H9 (cell line): ENCODE data around the gene THAP11. TPM values are rescaled to one million over a fixed set of nuclear protein-coding genes. Genes with fewer than 3 reads are reported as not detected.

Source experiments
- DNase-seq: peaks from one replicate; pipeline ENCODE4 v3.0.0-alpha.2; 2017
- H2AFZ ChIP-seq: one replicate; pipeline ENCODE4 v1.6.1; 2013; ENCODE audit warnings: mild to moderate bottlenecking, low read length, control low read depth, moderate library complexity
- H2AK5ac ChIP-seq: 2 replicates; pipeline ENCODE4 v1.6.1; 2013; ENCODE audit warnings: low read length, control low read depth, mixed read lengths; ENCODE audit not compliant: insufficient read length
- H2BK120ac ChIP-seq: one replicate; pipeline ENCODE4 v1.6.1; 2013; ENCODE audit warnings: low read depth, mild to moderate bottlenecking, low read length, control low read depth, inconsistent platforms; ENCODE audit not compliant: poor library complexity, severe bottlenecking
- H2BK12ac ChIP-seq: 2 replicates; pipeline ENCODE4 v1.6.1; 2013; ENCODE audit warnings: low read length, control low read depth, mixed read lengths, low read depth; ENCODE audit not compliant: insufficient read length
- H2BK15ac ChIP-seq: 2 replicates; pipeline ENCODE4 v1.6.1; 2013; ENCODE audit warnings: low read depth, low read length, control low read depth
- H2BK20ac ChIP-seq: one replicate; pipeline ENCODE4 v1.6.1; 2013; ENCODE audit warnings: low read depth, mild to moderate bottlenecking, low read length, control low read depth, inconsistent platforms; ENCODE audit not compliant: poor library complexity, severe bottlenecking
- H2BK5ac ChIP-seq: 2 replicates; pipeline ENCODE4 v1.6.1; 2013; ENCODE audit warnings: low read length, control low read depth, mixed read lengths; ENCODE audit not compliant: insufficient read length
- H3K14ac ChIP-seq: 2 replicates; pipeline ENCODE4 v1.6.1; 2013; ENCODE audit warnings: low read length, control low read depth; ENCODE audit not compliant: insufficient read depth
- H3K18ac ChIP-seq: 2 replicates; pipeline ENCODE4 v1.6.1; 2013; ENCODE audit warnings: low read depth, mild to moderate bottlenecking, mixed read lengths, low read length, control low read depth; ENCODE audit not compliant: insufficient read length
- H3K23ac ChIP-seq: 2 replicates; pipeline ENCODE4 v1.6.1; 2013; ENCODE audit warnings: low read length, control low read depth, mixed read lengths, low read depth; ENCODE audit not compliant: insufficient read length
- H3K23me2 ChIP-seq: 2 replicates; pipeline ENCODE4 v1.6.1; 2013; ENCODE audit warnings: low read depth, mild to moderate bottlenecking, mixed read lengths, low read length, control low read depth; ENCODE audit not compliant: insufficient read length, poor library complexity, severe bottlenecking
- H3K27ac ChIP-seq: 2 replicates; pipeline ENCODE4 v1.5.1; 2013; ENCODE audit warnings: low read length, control low read depth, mixed read lengths, low read depth; ENCODE audit not compliant: insufficient read length
- H3K27me3 ChIP-seq: 2 replicates; pipeline ENCODE4 v1.6.1; 2013; ENCODE audit warnings: low read length, control low read depth, inconsistent platforms; ENCODE audit not compliant: insufficient read depth
- H3K4ac ChIP-seq: 2 replicates; pipeline ENCODE4 v1.6.1; 2013; ENCODE audit warnings: low read depth, mild to moderate bottlenecking, control low read depth, inconsistent platforms, low read length, moderate library complexity
- H3K4me1 ChIP-seq: 2 replicates; pipeline ENCODE4 v1.6.1; 2013; ENCODE audit warnings: low read length, control low read depth, inconsistent platforms; ENCODE audit not compliant: insufficient read depth
- H3K4me2 ChIP-seq: 2 replicates; pipeline ENCODE4 v1.6.1; 2013; ENCODE audit warnings: low read length, control low read depth, mixed read lengths; ENCODE audit not compliant: insufficient read length, insufficient read depth
- H3K56ac ChIP-seq: 2 replicates; pipeline ENCODE4 v1.6.1; 2013; ENCODE audit warnings: low read depth, mild to moderate bottlenecking, mixed read lengths, low read length, control low read depth; ENCODE audit not compliant: insufficient read length
- H3K79me1 ChIP-seq: 2 replicates; pipeline ENCODE4 v1.6.1; 2013; ENCODE audit warnings: low read depth, mild to moderate bottlenecking, moderate library complexity, low read length, control low read depth, inconsistent platforms; ENCODE audit not compliant: insufficient read depth, poor library complexity, severe bottlenecking
- H3K79me2 ChIP-seq: 2 replicates; pipeline ENCODE4 v1.6.1; 2013; ENCODE audit warnings: low read length, control low read depth, inconsistent platforms; ENCODE audit not compliant: insufficient read depth
- H3K9ac ChIP-seq: 2 replicates; pipeline ENCODE4 v1.6.1; 2013; ENCODE audit warnings: low read length, control low read depth, mixed read lengths; ENCODE audit not compliant: insufficient read length; ENCODE audit errors: extremely low read depth
- H3K9me3 ChIP-seq: one replicate; pipeline ENCODE4 v1.6.1; 2013; ENCODE audit warnings: low read depth, low read length, inconsistent platforms; ENCODE audit not compliant: control insufficient read depth
- H3T11ph ChIP-seq: one replicate; pipeline ENCODE4 v1.6.1; 2013; ENCODE audit warnings: mild to moderate bottlenecking, low read length, control low read depth, inconsistent platforms
- H4K20me1 ChIP-seq: one replicate; pipeline ENCODE4 v1.6.1; 2013; ENCODE audit not compliant: control insufficient read depth, insufficient read length, insufficient read depth
- H4K5ac ChIP-seq: 2 replicates; pipeline ENCODE4 v1.6.1; 2013; ENCODE audit warnings: low read depth, mild to moderate bottlenecking, mixed read lengths, low read length, control low read depth; ENCODE audit not compliant: insufficient read length
- H4K8ac ChIP-seq: replicated peaks from 2 replicates; pipeline ENCODE4 v1.6.1; 2013; ENCODE audit warnings: low read length, control low read depth, mixed read lengths, low read depth; ENCODE audit not compliant: insufficient read length
- H4K91ac ChIP-seq: 2 replicates; pipeline ENCODE4 v1.6.1; 2013; ENCODE audit warnings: low read depth, mild to moderate bottlenecking, moderate library complexity, mixed read lengths, low read length, control low read depth; ENCODE audit not compliant: insufficient read length
- H3K27ac Mint-ChIP-seq, 3 experiments: 2 replicates in 2 of 3; 3 replicates in 1 of 3; pipeline ENCODE4 v1.8.0; 2020 to 2021; ENCODE audit warnings: mixed read lengths in 3 of 3, mild to moderate bottlenecking in 1 of 3, moderate library complexity in 1 of 3
- H3K27me3 Mint-ChIP-seq: 2 replicates; pipeline ENCODE4 v1.8.0; 2021; ENCODE audit warnings: low read depth, mild to moderate bottlenecking, moderate library complexity, mixed read lengths
- H3K36me3 Mint-ChIP-seq, 3 experiments: 2 replicates in 2 of 3; 3 replicates in 1 of 3; pipeline ENCODE4 v1.8.0; 2020 to 2021; ENCODE audit warnings: low read depth in 3 of 3, mixed read lengths in 3 of 3; ENCODE audit not compliant: insufficient read depth in 1 of 3
- H3K4me1 Mint-ChIP-seq, 2 experiments: 2 replicates each; pipeline ENCODE4 v1.8.0; 2020; ENCODE audit warnings: mixed read lengths in 2 of 2
- H3K4me3 Mint-ChIP-seq, 2 experiments: 2 replicates in 1 of 2; 3 replicates in 1 of 2; pipeline ENCODE4 v1.8.0; 2020 to 2021; ENCODE audit warnings: mild to moderate bottlenecking in 2 of 2, mixed read lengths in 2 of 2, moderate library complexity in 1 of 2
- H3K9me3 Mint-ChIP-seq, 2 experiments: 2 replicates in 1 of 2; 3 replicates in 1 of 2; pipeline ENCODE4 v1.8.0; 2020; ENCODE audit warnings: mild to moderate bottlenecking in 2 of 2, mixed read lengths in 2 of 2, moderate library complexity in 1 of 2
- WGBS: extraction: QIAGEN DNeasy Blood & Tissue Kit; methylation state at CpG from one replicate; pipeline ENCODE4 v1.1.7; 2013; ENCODE audit warnings: missing lambda C conversion rate, low lambda C conversion rate, mixed read lengths; ENCODE audit not compliant: insufficient read length; ENCODE audit errors: extremely low coverage; 5-methylcytosine and 5-hydroxymethylcytosine counted together
- total RNA-seq: library from RNA; stranded (reverse); gene quantifications from 2 replicates; pipeline ENCODE4 v1.2.1, GENCODE V29; 2021
- TF ChIP-seq, protein P1 (sequence below): fragments of 200-600 bp; sonication (generic); conservative IDR thresholded peaks from 3 replicates; pipeline ENCODE4 v1.8.0; 2021; ENCODE audit warnings: antibody characterized with exemption, mild to moderate bottlenecking

THAP11 gene
- total RNA-seq, 1 experiment from 2014 or later: 48.9 TPM

DNA sequence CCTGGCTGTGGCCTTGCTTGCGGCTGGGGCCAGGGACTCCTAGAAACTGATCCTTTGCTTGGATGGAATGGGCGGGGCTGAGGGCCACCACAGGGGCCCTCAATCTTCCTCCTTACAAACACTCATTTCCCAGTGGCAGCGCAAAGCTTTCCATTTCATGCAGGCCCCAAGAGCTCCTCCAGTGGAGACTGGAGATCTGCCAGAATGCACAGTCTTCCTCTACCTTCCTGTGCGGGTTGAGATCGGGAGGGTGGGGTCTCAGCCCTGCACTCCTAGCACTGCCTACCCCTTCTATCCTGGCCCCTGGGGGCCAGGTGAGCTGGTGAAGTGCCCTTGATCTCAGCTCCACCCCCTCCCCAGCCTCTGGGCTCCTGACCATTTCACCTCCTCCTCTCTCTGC, 44.3 kb downstream of the THAP11 start:
- H3K9me3 ChIP-seq: no peaks in the 10 kb centered on the region
- no peaks in the 10 kb centered on the region; the same call in none of the 2 replicates for H3K27me3 Mint-ChIP-seq
- no peak overlapping the region for H3T11ph ChIP-seq
- H2BK15ac ChIP-seq: no peak overlapping the region
- no peak overlapping the region for H3K23ac ChIP-seq
- no peaks in the 10 kb centered on the region for H3K27me3 ChIP-seq
- H4K91ac ChIP-seq: no peak overlapping the region
- no peak overlapping the region for H3K27ac ChIP-seq
- peak overlapping the region in 2 of 3 experiments; percentile 6 to 41; a peak in 3 of 7 replicates for H3K27ac Mint-ChIP-seq
- no peak overlapping the region for H4K5ac ChIP-seq
- no peaks in the 10 kb centered on the region for H4K20me1 ChIP-seq
- H3K56ac ChIP-seq: no peak overlapping the region
- no peak overlapping the region for H2BK120ac ChIP-seq
- no peak overlapping the region for H2BK12ac ChIP-seq
- no peaks in the 10 kb centered on the region for H3K79me2 ChIP-seq
- DNase-seq: no peak
- H3K23me2 ChIP-seq: no peaks in the 10 kb centered on the region
- TF ChIP-seq, protein P1, sequence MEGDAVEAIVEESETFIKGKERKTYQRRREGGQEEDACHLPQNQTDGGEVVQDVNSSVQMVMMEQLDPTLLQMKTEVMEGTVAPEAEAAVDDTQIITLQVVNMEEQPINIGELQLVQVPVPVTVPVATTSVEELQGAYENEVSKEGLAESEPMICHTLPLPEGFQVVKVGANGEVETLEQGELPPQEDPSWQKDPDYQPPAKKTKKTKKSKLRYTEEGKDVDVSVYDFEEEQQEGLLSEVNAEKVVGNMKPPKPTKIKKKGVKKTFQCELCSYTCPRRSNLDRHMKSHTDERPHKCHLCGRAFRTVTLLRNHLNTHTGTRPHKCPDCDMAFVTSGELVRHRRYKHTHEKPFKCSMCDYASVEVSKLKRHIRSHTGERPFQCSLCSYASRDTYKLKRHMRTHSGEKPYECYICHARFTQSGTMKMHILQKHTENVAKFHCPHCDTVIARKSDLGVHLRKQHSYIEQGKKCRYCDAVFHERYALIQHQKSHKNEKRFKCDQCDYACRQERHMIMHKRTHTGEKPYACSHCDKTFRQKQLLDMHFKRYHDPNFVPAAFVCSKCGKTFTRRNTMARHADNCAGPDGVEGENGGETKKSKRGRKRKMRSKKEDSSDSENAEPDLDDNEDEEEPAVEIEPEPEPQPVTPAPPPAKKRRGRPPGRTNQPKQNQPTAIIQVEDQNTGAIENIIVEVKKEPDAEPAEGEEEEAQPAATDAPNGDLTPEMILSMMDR: no peak
- H3K4me1 ChIP-seq: no peaks in the 10 kb centered on the region
- H2BK20ac ChIP-seq: no peak overlapping the region
- no peak overlapping the region for H3K9ac ChIP-seq
- no peak overlapping the region for H3K4me2 ChIP-seq
- no peaks in the 10 kb centered on the region for H3K9me3 Mint-ChIP-seq
- H3K4ac ChIP-seq: no peak overlapping the region
- no CpG with 5 or more reads among the region's 5 CpGs for WGBS
- H4K8ac ChIP-seq: no peak overlapping the region
- peaks cover 10 to 29% (median 26%) of the 10 kb centered on the region in 3 experiments; a peak in 6 of 7 replicates for H3K36me3 Mint-ChIP-seq
- no peak overlapping the region for H3K14ac ChIP-seq
- no peak overlapping the region for H2BK5ac ChIP-seq
- no peak overlapping the region for H2AFZ ChIP-seq
- no peaks in the 10 kb centered on the region for H3K79me1 ChIP-seq
- H3K4me3 Mint-ChIP-seq: peak overlapping the region in 1 of 2 experiments; percentile 5; a peak in 2 of 5 replicates
- no peak overlapping the region for H2AK5ac ChIP-seq
- H3K4me1 Mint-ChIP-seq: peaks cover 13 to 28% of the 10 kb centered on the region in 2 experiments
- H3K18ac ChIP-seq: no peak overlapping the region
